Ishikawa (cell line): ENCODE measurements around the gene ALX4.

Experiments
- CEBPB ChIP-seq: IDR thresholded peaks from 2 replicates; pipeline ENCODE4 v1.6.1; 2012
- CREB1 ChIP-seq: IDR thresholded peaks from 2 replicates; pipeline ENCODE4 v1.6.1; 2012; ENCODE audit warnings: low read depth
- EGR1 ChIP-seq: IDR thresholded peaks from 2 replicates; pipeline ENCODE4 v1.6.1; 2012
- EP300 ChIP-seq: IDR thresholded peaks from 2 replicates; pipeline ENCODE4 v1.6.1; 2012; ENCODE audit warnings: borderline replicate concordance
- FOXM1 ChIP-seq: IDR thresholded peaks from 2 replicates; pipeline ENCODE4 v1.6.1; 2012; ENCODE audit warnings: low read depth, borderline replicate concordance
- TAF1 ChIP-seq: IDR thresholded peaks from 2 replicates; pipeline ENCODE4 v1.6.1; 2012; ENCODE audit warnings: low read depth, mild to moderate bottlenecking
- TEAD4 ChIP-seq: IDR thresholded peaks from 2 replicates; pipeline ENCODE4 v1.6.1; 2012
- YY1 ChIP-seq: IDR thresholded peaks from 2 replicates; pipeline ENCODE4 v1.6.1; 2012; ENCODE audit warnings: low read depth
- ZBTB7A ChIP-seq: IDR thresholded peaks from 2 replicates; pipeline ENCODE4 v1.6.1; 2012; ENCODE audit warnings: low read depth
- TF ChIP-seq, protein P1 (sequence below): IDR thresholded peaks from 2 replicates; pipeline ENCODE4 v1.6.1; 2012
- TF ChIP-seq, protein P2 (sequence below): IDR thresholded peaks from 2 replicates; pipeline ENCODE4 v1.6.1; 2012
- TF ChIP-seq, protein P3 (sequence below): IDR thresholded peaks from 2 replicates; pipeline ENCODE4 v1.6.1; 2012; ENCODE audit warnings: low read depth, mild to moderate bottlenecking

DNA sequence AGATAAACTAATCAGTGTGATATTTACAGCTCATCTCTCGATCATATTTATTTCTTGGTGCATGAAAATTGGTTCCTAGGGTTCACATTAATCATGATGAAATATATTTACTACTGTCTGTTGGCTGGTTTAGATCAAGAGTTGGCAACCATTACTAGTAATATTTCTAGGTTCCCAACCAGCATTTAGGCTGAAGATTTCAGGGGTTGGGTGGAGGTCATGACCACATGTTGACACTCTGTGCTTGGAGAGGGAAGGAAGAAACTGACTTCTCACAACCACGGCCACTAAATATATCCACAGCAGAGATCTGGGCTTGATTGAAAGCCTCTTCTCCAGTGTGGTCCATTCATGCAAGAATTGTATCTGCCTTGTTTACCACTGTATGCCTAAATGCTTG is 87.9 kb downstream of the ALX4 start:
- TF ChIP-seq CEBPB (no peak), TEAD4 (no peak), EP300 (no peak), CREB1 (no peak), EGR1 (no peak), ZBTB7A (no peak), TAF1 (no peak), FOXM1 (no peak), YY1 (no peak)
- TF ChIP-seq, protein P1, sequence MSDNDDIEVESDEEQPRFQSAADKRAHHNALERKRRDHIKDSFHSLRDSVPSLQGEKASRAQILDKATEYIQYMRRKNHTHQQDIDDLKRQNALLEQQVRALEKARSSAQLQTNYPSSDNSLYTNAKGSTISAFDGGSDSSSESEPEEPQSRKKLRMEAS = no peak
- TF ChIP-seq, protein P2, sequence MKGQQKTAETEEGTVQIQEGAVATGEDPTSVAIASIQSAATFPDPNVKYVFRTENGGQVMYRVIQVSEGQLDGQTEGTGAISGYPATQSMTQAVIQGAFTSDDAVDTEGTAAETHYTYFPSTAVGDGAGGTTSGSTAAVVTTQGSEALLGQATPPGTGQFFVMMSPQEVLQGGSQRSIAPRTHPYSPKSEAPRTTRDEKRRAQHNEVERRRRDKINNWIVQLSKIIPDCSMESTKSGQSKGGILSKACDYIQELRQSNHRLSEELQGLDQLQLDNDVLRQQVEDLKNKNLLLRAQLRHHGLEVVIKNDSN = no peak
- TF ChIP-seq, protein P3, sequence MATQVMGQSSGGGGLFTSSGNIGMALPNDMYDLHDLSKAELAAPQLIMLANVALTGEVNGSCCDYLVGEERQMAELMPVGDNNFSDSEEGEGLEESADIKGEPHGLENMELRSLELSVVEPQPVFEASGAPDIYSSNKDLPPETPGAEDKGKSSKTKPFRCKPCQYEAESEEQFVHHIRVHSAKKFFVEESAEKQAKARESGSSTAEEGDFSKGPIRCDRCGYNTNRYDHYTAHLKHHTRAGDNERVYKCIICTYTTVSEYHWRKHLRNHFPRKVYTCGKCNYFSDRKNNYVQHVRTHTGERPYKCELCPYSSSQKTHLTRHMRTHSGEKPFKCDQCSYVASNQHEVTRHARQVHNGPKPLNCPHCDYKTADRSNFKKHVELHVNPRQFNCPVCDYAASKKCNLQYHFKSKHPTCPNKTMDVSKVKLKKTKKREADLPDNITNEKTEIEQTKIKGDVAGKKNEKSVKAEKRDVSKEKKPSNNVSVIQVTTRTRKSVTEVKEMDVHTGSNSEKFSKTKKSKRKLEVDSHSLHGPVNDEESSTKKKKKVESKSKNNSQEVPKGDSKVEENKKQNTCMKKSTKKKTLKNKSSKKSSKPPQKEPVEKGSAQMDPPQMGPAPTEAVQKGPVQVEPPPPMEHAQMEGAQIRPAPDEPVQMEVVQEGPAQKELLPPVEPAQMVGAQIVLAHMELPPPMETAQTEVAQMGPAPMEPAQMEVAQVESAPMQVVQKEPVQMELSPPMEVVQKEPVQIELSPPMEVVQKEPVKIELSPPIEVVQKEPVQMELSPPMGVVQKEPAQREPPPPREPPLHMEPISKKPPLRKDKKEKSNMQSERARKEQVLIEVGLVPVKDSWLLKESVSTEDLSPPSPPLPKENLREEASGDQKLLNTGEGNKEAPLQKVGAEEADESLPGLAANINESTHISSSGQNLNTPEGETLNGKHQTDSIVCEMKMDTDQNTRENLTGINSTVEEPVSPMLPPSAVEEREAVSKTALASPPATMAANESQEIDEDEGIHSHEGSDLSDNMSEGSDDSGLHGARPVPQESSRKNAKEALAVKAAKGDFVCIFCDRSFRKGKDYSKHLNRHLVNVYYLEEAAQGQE = no peak
